ENCODE measurements around the gene DCAF8. TPM values are rescaled to one million over a fixed set of nuclear protein-coding genes. Genes with fewer than 3 reads are reported as not detected.

DCAF8 gene
- total and polyA plus RNA-seq, 2 of the 4 experiments (the other 2 are of a cell fraction), result 83.3 to 83.8 TPM

- Histone ChIP-seq H3K9me3 (ENCODE audit: control insufficient read depth, insufficient read depth, low read length) (no peaks in the 10 kb centered on the region), H4K8ac (ENCODE audit: low read depth in 2 of 2, low read length in 2 of 2) (no peak overlapping the region), H3K4me1 (ENCODE audit: control insufficient read depth, insufficient read depth, low read length) (peaks cover 2% of the 10 kb centered on the region; the same call in 1 of the 2 replicates), H3K4ac (ENCODE audit: low read depth, low read length) (no peak overlapping the region), H3K27ac (ENCODE audit: insufficient read depth, low read length) (no peak overlapping the region), H2BK15ac (ENCODE audit: low read depth, low read length) (no peak overlapping the region), H2AFZ (replicated peaks; ENCODE audit: low read length, poor library complexity) (no peak overlapping the region), H3K9ac (ENCODE audit: low read depth, low read length) (no peak overlapping the region), H3K14ac (replicated peaks; ENCODE audit: low read depth, low read length) (no peak overlapping the region), H3K9me1 (ENCODE audit: insufficient read depth, low read length) (peaks cover 11% of the 10 kb centered on the region; the same call in 1 of the 2 replicates), H3K23ac (ENCODE audit: low read depth, low read length) (no peak overlapping the region), H4K5ac (ENCODE audit: low read depth, low read length) (no peak overlapping the region), H2BK20ac (ENCODE audit: low read depth, low read length) (no peak overlapping the region), H2AK5ac (ENCODE audit: low read depth, low read length) (no peak overlapping the region), H4K91ac (ENCODE audit: insufficient read depth, low read depth, low read length) (no peak overlapping the region), H4K20me1 (ENCODE audit: insufficient read depth, low read length) (no peaks in the 10 kb centered on the region), H2BK120ac (ENCODE audit: low read depth, low read length) (no peak overlapping the region), H3K27me3 (ENCODE audit: control insufficient read depth, insufficient read depth, low read length) (peaks cover 3% of the 10 kb centered on the region; the same call in 1 of the 2 replicates), H3K4me2 (ENCODE audit: low read depth, low read length) (no peak overlapping the region), H2BK5ac (ENCODE audit: low read depth, low read length, poor library complexity, severe bottlenecking) (no peak overlapping the region), H3K79me1 (ENCODE audit: low read depth in 1 of 2, low read length in 2 of 2) (no peaks in the 10 kb centered on the region), H3K4me3 (ENCODE audit: insufficient read depth, low read depth, low read length) (no peak overlapping the region), H2AK9ac (replicated peaks; ENCODE audit: low read depth, low read length, poor library complexity) (no peak overlapping the region), H3K36me3 (ENCODE audit: control insufficient read depth, insufficient read depth, low read length) (no peaks in the 10 kb centered on the region), H3K18ac (ENCODE audit: low read depth, low read length) (no peak overlapping the region), H3K56ac (ENCODE audit: extremely low read depth, insufficient read depth, low read length) (no peak overlapping the region)
- dilution Hi-C loops (cut with HindIII; ENCODE audit: low sequenced_read_pairs, unreplicated experiment), result no loop called here
- no peak for DNase-seq
- no TSS peak for BruUV-seq (replicated peaks)
- in situ Hi-C loops (cut with MboI; ENCODE audit: low sequenced_read_pairs), result loop anchor here (25.0 kb wide), 1 partner anchor 416 kb away; no protein-coding TSS in a partner anchor
- ChIA-PET CTCF (interaction anchor here (0.6 to 0.7 kb wide), 2 partner anchors 95 to 180 kb away, joined by 3 to 4 read pairs; no protein-coding TSS in a partner anchor), POLR2A (ENCODE audit: unreplicated experiment) (no interaction called here)
- WGBS, 2 experiments (ENCODE audit: extremely low coverage in 2 of 2, insufficient read length in 1 of 2), result no CpG with 5 or more reads among the region's 4 CpGs
- intact Hi-C loops (cut with micrococcal nuclease), result no loop called here
- TF ChIP-seq CHD1 (IDR thresholded peaks at IDR 0.05; ENCODE audit: low read depth, low read length) (no peak), MAFK (IDR thresholded peaks at IDR 0.05; ENCODE audit: low read depth, low read length) (no peak), CEBPB (IDR thresholded peaks at IDR 0.05; ENCODE audit: low read depth, low read length) (no peak), FOS (IDR thresholded peaks at IDR 0.05; ENCODE audit: low read depth, low read length) (no peak), POLR2A (IDR thresholded peaks at IDR 0.05; ENCODE audit: low read depth, low read length) (no peak), RAD21 (IDR thresholded peaks at IDR 0.05; ENCODE audit: low read length) (no peak), MXI1 (IDR thresholded peaks at IDR 0.05; ENCODE audit: borderline replicate concordance, low read depth, low read length) (no peak), RFX5 (IDR thresholded peaks at IDR 0.05; ENCODE audit: low read depth, low read length) (no peak), USF2 (IDR thresholded peaks at IDR 0.05; ENCODE audit: low read depth, low read length) (no peak), RCOR1 (IDR thresholded peaks at IDR 0.05; ENCODE audit: insufficient replicate concordance, low read length) (no peak), SMC3 (IDR thresholded peaks at IDR 0.05; ENCODE audit: low read depth, low read length) (no peak), NFE2L2 (IDR thresholded peaks at IDR 0.05; ENCODE audit: low read depth, low read length) (no peak), CTCF (conservative IDR thresholded peaks at IDR 0.05; ENCODE audit: low read depth, low read length) (no peak), BHLHE40 (IDR thresholded peaks at IDR 0.05; ENCODE audit: low read depth, low read length) (no peak), MAZ (IDR thresholded peaks at IDR 0.05; ENCODE audit: borderline replicate concordance, low read depth, low read length) (no peak)
- TF ChIP-seq, protein P1, sequence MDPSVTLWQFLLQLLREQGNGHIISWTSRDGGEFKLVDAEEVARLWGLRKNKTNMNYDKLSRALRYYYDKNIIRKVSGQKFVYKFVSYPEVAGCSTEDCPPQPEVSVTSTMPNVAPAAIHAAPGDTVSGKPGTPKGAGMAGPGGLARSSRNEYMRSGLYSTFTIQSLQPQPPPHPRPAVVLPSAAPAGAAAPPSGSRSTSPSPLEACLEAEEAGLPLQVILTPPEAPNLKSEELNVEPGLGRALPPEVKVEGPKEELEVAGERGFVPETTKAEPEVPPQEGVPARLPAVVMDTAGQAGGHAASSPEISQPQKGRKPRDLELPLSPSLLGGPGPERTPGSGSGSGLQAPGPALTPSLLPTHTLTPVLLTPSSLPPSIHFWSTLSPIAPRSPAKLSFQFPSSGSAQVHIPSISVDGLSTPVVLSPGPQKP (IDR thresholded peaks at IDR 0.05; ENCODE audit: borderline replicate concordance, low read depth, low read length), result no peak
- no peak for ATAC-seq (ENCODE audit: low read depth)
These were observed 66.2 kb downstream of the DCAF8 start for GRCh38 chr1:160196143-160196542.

All from IMR-90 (cell line).